SK-N-SH (cell line): ENCODE data around the gene SULT2B1.

Experiments used
- CHD2 ChIP-seq: fragments of 150-350 bp; IDR thresholded peaks from 2 replicates; pipeline ENCODE4 v1.6.1; 2018; ENCODE audit warnings: low read length; ENCODE audit not compliant: partially characterized antibody
- CTCF ChIP-seq: fragments of 200-600 bp; sonication (generic); IDR thresholded peaks from 2 replicates; pipeline ENCODE4 v1.6.1; 2017; ENCODE audit warnings: antibody characterized with exemption, mild to moderate bottlenecking, moderate library complexity
- EP300 ChIP-seq, 2 experiments: IDR thresholded peaks; 2 replicates each; pipeline versions ENCODE4 v1.4.0 to v1.6.1; 2012; ENCODE audit warnings: borderline replicate concordance in 1 of 2, low read depth in 1 of 2, low read length in 1 of 2
- EZH2phosphoT487 ChIP-seq: fragments of 200-600 bp; sonication (generic); IDR thresholded peaks from 2 replicates; pipeline ENCODE4 v1.6.1; 2017; ENCODE audit warnings: low read depth, mixed run types, mild to moderate bottlenecking, antibody characterized with exemption, moderate library complexity, borderline replicate concordance
- GABPA ChIP-seq: IDR thresholded peaks from 2 replicates; pipeline ENCODE4 v1.4.0; 2012; ENCODE audit warnings: low read depth, mild to moderate bottlenecking
- MAX ChIP-seq: IDR thresholded peaks from 2 replicates; pipeline ENCODE4 v1.4.0; 2012; ENCODE audit warnings: low read depth
- RFX5 ChIP-seq: IDR thresholded peaks from 2 replicates; pipeline ENCODE4 v1.6.1; 2012; ENCODE audit warnings: mild to moderate bottlenecking, improper control_type of control experiment, low read length
- RXRA ChIP-seq: IDR thresholded peaks from 2 replicates; pipeline ENCODE4 v1.4.0; 2012; ENCODE audit warnings: low read depth, mild to moderate bottlenecking, borderline replicate concordance
- TCF12 ChIP-seq: IDR thresholded peaks from 2 replicates; pipeline ENCODE4 v1.4.0; 2012
- USF1 ChIP-seq: IDR thresholded peaks from 2 replicates; pipeline ENCODE4 v1.4.0; 2012; ENCODE audit warnings: low read depth, borderline replicate concordance
- ZBTB33 ChIP-seq: IDR thresholded peaks from 2 replicates; pipeline ENCODE4 v1.4.0; 2012; ENCODE audit warnings: low read depth, borderline replicate concordance

- TF ChIP-seq CTCF (no peak), USF1 (no peak), EP300 (IDR thresholded peaks at IDR 0.05; ENCODE audit: borderline replicate concordance in 1 of 2, low read depth in 1 of 2, low read length in 1 of 2) (no peak), RFX5 (no peak), ZBTB33 (no peak), GABPA (no peak), TCF12 (no peak), CHD2 (no peak), RXRA (no peak), EZH2phosphoT487 (no peak), MAX (no peak)
Measured at GRCh38 chr19:48540110-48540509, 11.9 kb upstream of the SULT2B1 start.
